ENCODE data around the gene BCL2L12. TPM values are rescaled to one million over a fixed set of nuclear protein-coding genes. Genes with fewer than 3 reads are reported as not detected.

Gene BCL2L12
- total RNA-seq, 1 experiment from 2014 or later = 145 TPM

DNA sequence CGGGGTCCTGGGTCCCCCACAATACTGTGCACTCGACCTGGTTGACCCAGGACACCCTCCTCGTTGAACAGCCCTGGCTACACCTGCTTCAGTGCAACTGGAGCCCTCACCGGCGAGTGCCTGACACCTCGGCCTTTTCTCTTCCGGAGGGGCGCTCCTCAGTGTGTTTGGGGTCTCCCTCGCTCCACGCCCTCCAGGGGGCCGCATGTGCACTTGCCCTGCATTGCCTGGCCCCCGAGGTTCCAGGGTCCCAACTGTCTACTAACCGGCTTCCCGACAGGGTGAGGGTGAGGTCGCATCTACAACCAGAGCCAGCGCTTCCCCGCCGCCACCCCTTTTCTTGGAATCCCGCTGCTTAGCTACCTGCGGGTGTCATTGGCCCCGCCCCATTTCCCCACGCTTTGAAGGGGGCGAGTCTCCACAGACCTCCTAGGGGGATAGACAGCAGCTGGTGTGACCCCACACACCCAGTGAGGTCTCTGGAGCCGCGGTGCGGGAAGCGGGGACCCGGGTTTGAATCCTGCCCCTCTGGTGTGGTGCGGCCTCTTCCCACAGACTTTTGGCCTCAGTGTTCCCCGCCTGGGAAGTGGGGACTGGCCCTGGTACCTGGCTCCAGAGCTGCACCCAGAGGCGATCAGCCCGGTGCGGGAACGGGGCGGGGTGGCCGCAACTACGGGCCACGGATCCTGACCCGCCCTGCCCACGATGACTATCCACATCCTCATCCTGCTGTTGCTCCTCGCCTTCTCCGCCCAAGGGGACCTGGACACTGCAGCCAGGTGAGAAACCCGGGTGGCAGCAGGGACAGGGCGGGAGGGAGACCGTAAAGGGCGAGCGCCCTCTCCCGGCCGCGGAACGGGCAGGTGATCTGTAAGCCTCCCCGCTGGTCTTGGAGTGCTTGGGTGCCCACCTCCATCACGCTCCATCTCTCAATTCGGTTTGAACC lies 23.7 kb downstream of the BCL2L12 start, which contains the start of gene ADM5:
TSS of gene ADM5 (plus strand) at position 462 of the 946 bp plus-strand sequence. CDS start at position 706, 244 bp downstream.
- H3K4me3 Mint-ChIP-seq = peak within 1 kb of the TSS; percentile 83 to 98
- no peak within 1 kb of the TSS for H3K23ac ChIP-seq (ENCODE audit: insufficient read length, low read depth, low read length)
- no peaks in the 10 kb centered on the region for H4K20me1 ChIP-seq (ENCODE audit: control insufficient read depth, insufficient read depth, insufficient read length)
- no peak within 1 kb of the TSS for H4K5ac ChIP-seq (ENCODE audit: insufficient read length, low read depth, low read length)
- no peak within 1 kb of the TSS for H3T11ph ChIP-seq (ENCODE audit: low read length)
- peaks cover 26 to 55% (median 47%) of the 10 kb centered on the region in 3 experiments for H3K36me3 Mint-ChIP-seq (ENCODE audit: insufficient read depth in 1 of 3, low read depth in 3 of 3)
- H3K4me2 ChIP-seq (ENCODE audit: insufficient read depth, insufficient read length, low read length) = peak within 1 kb of the TSS; percentile 98
- H3K9me3 Mint-ChIP-seq = peaks cover 0 to 3% of the 10 kb centered on the region in 2 experiments; a peak in 2 of 5 replicates
- H3K4me1 ChIP-seq (ENCODE audit: insufficient read depth, low read length) = peaks cover 10% of the 10 kb centered on the region; the same call in 1 of the 2 replicates
- H3K27me3 ChIP-seq (ENCODE audit: insufficient read depth, low read length) = no peaks in the 10 kb centered on the region
- no peak within 1 kb of the TSS for H3K4ac ChIP-seq (ENCODE audit: low read depth, low read length)
- H2BK12ac ChIP-seq (ENCODE audit: insufficient read length, low read depth, low read length) = no peak within 1 kb of the TSS
- H3K79me1 ChIP-seq (ENCODE audit: insufficient read depth, low read depth, low read length, poor library complexity, severe bottlenecking) = no peaks in the 10 kb centered on the region
- DNase-seq = peak; percentile 82
- no peak within 1 kb of the TSS for H3K18ac ChIP-seq (ENCODE audit: insufficient read length, low read depth, low read length)
- no peaks in the 10 kb centered on the region for H3K9me3 ChIP-seq (ENCODE audit: control insufficient read depth, low read depth, low read length)
- WGBS (ENCODE audit: extremely low coverage, insufficient read length, low lambda C conversion rate) = no CpG with 5 or more reads among the region's 54 CpGs
- no peak within 1 kb of the TSS for H2AFZ ChIP-seq (ENCODE audit: low read length)
- peak within 1 kb of the TSS; percentile 56 for H3K14ac ChIP-seq (ENCODE audit: insufficient read depth, low read length)
- H2BK15ac ChIP-seq (ENCODE audit: low read depth, low read length) = no peak within 1 kb of the TSS
- H2BK20ac ChIP-seq (ENCODE audit: low read depth, low read length, poor library complexity, severe bottlenecking) = no peak within 1 kb of the TSS
- TF ChIP-seq, protein P1, sequence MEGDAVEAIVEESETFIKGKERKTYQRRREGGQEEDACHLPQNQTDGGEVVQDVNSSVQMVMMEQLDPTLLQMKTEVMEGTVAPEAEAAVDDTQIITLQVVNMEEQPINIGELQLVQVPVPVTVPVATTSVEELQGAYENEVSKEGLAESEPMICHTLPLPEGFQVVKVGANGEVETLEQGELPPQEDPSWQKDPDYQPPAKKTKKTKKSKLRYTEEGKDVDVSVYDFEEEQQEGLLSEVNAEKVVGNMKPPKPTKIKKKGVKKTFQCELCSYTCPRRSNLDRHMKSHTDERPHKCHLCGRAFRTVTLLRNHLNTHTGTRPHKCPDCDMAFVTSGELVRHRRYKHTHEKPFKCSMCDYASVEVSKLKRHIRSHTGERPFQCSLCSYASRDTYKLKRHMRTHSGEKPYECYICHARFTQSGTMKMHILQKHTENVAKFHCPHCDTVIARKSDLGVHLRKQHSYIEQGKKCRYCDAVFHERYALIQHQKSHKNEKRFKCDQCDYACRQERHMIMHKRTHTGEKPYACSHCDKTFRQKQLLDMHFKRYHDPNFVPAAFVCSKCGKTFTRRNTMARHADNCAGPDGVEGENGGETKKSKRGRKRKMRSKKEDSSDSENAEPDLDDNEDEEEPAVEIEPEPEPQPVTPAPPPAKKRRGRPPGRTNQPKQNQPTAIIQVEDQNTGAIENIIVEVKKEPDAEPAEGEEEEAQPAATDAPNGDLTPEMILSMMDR (conservative IDR thresholded peaks at IDR 0.05) = peak; percentile 75
- no peak within 1 kb of the TSS for H2BK120ac ChIP-seq (ENCODE audit: low read depth, low read length, poor library complexity, severe bottlenecking)
- H3K27me3 Mint-ChIP-seq (ENCODE audit: low read depth) = no peaks in the 10 kb centered on the region; the same call in 1 of the 2 replicates
- no peak within 1 kb of the TSS for H4K91ac ChIP-seq (ENCODE audit: insufficient read length, low read depth, low read length)
- peak within 1 kb of the TSS; percentile 92 to 97 (median 97) for H3K27ac Mint-ChIP-seq
- H3K27ac ChIP-seq (ENCODE audit: insufficient read length, low read depth, low read length) = no peak within 1 kb of the TSS
- H3K4me1 Mint-ChIP-seq = peaks cover 26 to 52% of the 10 kb centered on the region in 2 experiments
- H2AK5ac ChIP-seq (ENCODE audit: insufficient read length, low read length) = no peak within 1 kb of the TSS
- H3K56ac ChIP-seq (ENCODE audit: insufficient read length, low read depth, low read length) = no peak within 1 kb of the TSS
- peak within 1 kb of the TSS; percentile 83 for H3K9ac ChIP-seq (ENCODE audit: extremely low read depth, insufficient read length, low read length)
- H4K8ac ChIP-seq (replicated peaks; ENCODE audit: insufficient read length, low read depth, low read length) = no peak within 1 kb of the TSS
- H3K79me2 ChIP-seq (ENCODE audit: insufficient read depth, low read length) = no peaks in the 10 kb centered on the region
- peaks cover 19% of the 10 kb centered on the region for H3K23me2 ChIP-seq (ENCODE audit: insufficient read length, low read depth, low read length, poor library complexity, severe bottlenecking)
- no peak within 1 kb of the TSS for H2BK5ac ChIP-seq (ENCODE audit: insufficient read length, low read length)
